ENCODE measurements around the gene CYTH3.

- TF ChIP-seq, protein P1, sequence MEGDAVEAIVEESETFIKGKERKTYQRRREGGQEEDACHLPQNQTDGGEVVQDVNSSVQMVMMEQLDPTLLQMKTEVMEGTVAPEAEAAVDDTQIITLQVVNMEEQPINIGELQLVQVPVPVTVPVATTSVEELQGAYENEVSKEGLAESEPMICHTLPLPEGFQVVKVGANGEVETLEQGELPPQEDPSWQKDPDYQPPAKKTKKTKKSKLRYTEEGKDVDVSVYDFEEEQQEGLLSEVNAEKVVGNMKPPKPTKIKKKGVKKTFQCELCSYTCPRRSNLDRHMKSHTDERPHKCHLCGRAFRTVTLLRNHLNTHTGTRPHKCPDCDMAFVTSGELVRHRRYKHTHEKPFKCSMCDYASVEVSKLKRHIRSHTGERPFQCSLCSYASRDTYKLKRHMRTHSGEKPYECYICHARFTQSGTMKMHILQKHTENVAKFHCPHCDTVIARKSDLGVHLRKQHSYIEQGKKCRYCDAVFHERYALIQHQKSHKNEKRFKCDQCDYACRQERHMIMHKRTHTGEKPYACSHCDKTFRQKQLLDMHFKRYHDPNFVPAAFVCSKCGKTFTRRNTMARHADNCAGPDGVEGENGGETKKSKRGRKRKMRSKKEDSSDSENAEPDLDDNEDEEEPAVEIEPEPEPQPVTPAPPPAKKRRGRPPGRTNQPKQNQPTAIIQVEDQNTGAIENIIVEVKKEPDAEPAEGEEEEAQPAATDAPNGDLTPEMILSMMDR (IDR thresholded peaks at IDR 0.05), result no peak
- TF ChIP-seq ZFX (IDR thresholded peaks at IDR 0.05; ENCODE audit: borderline replicate concordance), result no peak
Measured at GRCh38 chr7:6164010-6164409, 108.4 kb downstream of the CYTH3 start.

Measured in 22Rv1 (cell line).